Measurements from ENCODE around the gene RAPGEF4.

GRCh38 chr2:173051463-173052215 lies 316.0 kb downstream of the RAPGEF4 start:
- TF ChIP-seq CTCF (IDR thresholded peaks at IDR 0.05), result no peak
- no peak for TF ChIP-seq POLR2A (IDR thresholded peaks at IDR 0.05)
- no peak for TF ChIP-seq EP300 (IDR thresholded peaks at IDR 0.05)
- no peak for TF ChIP-seq POLR2AphosphoS5 (IDR thresholded peaks at IDR 0.05)

Data from sigmoid colon (tissue), 4 donors.